ENCODE results near the gene RANBP1.
A peak's percentile ranks its signal among the peaks of the same experiment; 100 is the strongest.

RANBP1 gene

DNA sequence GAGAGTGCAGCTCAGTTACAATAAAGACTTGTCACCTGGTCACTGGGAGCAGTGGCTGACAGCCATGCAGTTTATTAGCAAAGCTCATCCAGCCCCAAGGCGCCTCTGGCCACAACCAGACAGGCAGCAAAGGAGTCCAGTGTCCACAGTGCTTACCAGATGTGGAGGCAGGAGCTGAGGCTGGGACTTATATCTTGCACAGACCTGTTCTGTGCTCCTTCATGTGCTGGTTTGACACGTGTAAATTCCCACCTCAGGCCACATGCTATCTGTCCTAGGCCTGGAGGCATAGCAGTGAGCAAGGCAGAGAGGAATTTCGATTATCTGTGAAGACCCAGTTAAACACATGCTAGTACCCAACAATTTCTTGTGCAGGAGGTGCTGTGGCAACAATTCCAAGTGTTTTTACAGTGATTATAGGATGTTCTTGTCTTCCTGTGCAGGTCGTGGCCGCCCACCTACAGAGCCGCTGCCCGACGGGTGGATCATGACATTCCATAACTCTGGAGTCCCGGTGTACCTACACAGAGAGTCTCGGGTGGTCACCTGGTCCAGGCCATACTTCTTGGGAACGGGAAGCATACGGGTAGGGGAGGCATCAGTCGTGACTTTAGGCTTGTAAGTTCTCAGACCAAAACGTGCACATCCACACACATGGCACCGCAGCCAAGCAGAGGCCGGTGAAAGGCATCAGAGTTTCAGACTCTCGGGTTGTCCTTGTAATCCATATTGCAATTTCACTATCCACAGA lies 26.5 kb upstream of the RANBP1 start:
- FAIRE-seq: no peak

GRCh38 chr22:20089977-20090729 lies 25.8 kb upstream of the RANBP1 start:
- no peak for FAIRE-seq

- FAIRE-seq: no peak
Observed at GRCh38 chr22:20090730-20091240, 25.1 kb upstream of the RANBP1 start.

- FAIRE-seq: no peak
Observed at GRCh38 chr22:20091690-20092476, 24.0 kb upstream of the RANBP1 start.

- no peak for FAIRE-seq
Observed at GRCh38 chr22:20092477-20092854, 23.4 kb upstream of the RANBP1 start.

DNA sequence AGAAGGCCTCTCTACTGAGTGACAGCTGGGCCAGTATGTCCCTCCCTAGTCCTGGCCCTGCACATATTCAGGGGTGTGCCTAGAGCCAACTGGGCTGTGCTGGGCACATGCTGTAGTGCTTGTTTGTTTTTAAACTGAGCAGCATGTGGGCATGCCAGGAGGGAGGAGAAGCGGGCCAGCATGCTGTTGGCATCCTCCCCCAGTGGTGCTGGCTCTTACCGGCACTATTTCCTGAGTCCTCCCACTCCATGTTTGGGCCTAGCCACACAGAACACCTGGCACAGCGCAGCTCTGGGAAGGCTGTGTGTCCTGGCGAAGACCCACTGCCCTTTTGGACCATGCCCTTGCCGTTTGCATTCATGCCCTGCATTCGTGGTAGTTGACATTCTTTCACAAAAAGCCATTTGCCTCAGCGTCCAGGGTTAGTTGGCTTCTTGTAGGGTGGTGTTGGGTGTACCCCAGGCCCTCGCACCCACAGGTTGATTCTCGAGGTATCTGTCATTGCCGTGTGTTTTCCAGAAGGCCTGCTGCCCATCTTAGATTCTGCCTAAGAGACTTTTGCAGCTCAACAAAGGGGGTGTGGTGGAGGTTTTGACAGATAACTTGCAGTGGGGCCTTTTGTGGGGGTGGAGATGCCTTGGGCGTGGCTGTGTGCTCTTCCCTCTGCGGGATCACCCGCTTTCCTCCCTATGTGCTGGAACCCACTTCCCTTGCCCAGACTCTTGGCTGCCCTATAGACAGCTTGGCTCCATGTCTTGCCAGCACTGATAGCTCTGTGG lies 22.3 kb upstream of the RANBP1 start:
- FAIRE-seq: no peak

DNA sequence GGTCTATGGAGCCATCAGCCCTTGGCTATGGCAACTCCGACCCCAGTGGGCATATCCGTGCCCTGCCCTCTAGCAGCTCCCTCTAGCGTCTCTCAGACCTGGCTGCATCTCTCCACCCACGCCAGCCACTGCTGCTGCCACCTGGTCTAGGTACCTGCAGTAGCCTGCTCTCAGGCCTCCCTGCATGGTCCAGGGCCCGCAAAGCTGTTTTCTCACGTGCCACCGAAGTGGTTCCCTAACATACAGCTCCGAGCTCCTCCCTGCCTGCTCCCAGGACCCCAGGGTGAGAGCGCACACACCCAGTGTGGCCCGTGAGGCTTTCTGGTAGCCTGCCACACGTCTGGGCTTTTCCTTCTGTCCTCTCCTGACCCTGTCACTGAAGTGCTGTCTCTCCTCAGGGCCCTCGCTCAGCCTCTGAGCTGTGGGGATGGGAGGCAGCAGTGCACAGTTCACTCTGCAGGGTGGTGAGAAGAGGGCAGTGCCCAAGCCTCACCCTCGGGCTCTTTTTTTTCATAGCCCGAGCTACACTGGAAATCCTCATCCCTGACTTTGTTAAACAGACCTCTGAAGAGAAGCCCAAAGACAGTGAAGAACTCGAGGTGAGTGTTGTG lies 21.6 kb upstream of the RANBP1 start:
- no peak for FAIRE-seq

GRCh38 chr22:20095521-20095920 lies 20.4 kb upstream of the RANBP1 start:
- FAIRE-seq: no peak

- peak; percentile 6 for FAIRE-seq
Observed at GRCh38 chr22:20096574-20097420, 19.1 kb upstream of the RANBP1 start.

- FAIRE-seq: no peak
Observed at GRCh38 chr22:20099099-20099711, 16.7 kb upstream of the RANBP1 start.

DNA sequence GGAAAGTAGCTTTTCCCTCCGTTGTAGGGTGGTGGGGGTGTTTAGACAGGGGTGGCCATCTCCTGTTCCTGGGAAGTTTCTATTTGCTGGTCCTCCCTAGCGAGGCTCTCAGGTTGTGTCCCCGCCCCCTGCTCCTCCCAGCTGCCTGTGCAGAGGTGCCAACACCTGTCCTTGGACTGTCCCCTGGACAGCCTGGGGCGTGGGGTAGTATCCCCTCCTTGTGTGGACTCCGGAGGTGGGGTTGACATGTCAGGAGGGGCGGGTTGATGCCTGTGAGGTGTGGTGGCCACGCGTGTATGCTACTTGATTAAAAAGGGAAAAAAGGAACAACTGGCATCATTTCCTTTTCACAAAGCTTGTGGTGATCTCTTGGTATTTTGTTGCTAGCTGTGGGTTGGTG lies 14.3 kb upstream of the RANBP1 start:
- FAIRE-seq: no peak

DNA sequence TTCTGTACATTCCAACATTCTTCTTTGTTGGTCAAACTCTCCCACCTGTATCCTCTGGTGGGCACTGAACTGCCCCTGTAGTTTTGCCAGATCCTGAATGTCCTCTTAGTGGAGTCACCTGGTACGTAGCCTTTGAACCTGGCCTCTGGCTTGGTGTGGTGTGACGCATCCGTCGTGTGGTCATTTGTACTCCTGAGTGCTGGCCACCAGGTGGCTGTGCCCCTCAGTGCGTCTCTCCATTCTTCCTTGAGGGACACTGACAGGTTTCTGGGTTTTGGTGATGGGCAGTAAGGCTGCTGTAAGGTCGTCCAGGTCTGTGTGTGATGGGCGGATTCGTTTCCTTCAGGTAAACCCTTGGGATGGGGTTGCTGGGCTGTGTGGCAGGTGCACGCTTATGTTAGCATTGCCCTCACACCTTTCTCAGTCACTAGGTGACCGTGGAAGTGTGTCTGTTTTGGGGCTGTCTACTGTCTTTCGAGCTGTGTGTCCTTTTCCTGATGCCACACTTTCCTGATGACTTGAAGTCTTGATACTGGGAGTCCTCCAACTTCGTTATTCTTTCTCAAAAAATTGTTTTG lies 13.6 kb upstream of the RANBP1 start:
- no peak for FAIRE-seq

- FAIRE-seq: no peak
Observed at GRCh38 chr22:20105456-20106204, 10.3 kb upstream of the RANBP1 start.

- no peak for FAIRE-seq
Observed at GRCh38 chr22:20106205-20106848, 9.6 kb upstream of the RANBP1 start.

DNA sequence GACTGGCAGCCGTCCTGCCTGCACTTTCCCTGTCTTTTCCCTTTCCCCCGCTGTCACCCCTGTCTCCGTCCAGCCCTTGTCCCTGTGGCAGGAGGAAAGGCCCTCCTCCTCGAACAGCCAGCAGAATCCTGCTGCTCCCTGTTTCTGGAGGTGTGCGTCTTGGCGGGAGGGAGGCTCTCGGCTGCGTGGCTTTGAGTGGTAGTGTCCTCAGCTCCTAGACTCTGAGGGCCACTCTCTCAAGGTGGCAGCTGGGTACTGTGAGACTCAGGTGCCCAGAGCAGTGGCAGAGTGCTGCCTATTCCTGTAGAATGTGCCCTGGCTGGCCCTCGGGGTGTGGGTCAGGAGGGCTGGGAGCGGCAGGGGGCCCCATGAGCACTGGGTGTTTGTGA lies 9.1 kb upstream of the RANBP1 start:
- FAIRE-seq: no peak

DNA sequence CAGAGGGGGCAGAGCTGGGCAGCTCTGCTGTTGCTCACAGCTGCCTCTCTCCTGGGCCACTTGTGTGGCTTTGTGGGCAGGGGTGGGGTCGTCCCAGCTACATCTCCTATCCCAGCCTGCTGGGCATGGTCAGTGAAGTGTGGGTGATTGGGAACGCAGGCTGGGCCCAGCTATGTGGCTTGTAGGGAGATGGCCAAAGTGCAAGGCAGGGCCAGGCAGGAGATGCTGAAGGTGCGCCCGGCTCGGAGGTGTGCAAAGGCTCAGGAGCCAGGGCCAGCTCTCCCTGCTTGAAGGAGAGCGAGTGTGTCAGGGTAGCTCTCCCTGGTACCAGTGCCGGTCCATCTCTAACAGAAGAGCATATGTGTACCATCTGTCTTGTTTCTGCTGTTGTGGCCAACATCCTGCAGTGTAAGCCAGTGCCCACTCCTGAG lies 8.4 kb upstream of the RANBP1 start:
- FAIRE-seq: no peak

GRCh38 chr22:20107951-20108756 lies 7.8 kb upstream of the RANBP1 start:
- FAIRE-seq: no peak

DNA sequence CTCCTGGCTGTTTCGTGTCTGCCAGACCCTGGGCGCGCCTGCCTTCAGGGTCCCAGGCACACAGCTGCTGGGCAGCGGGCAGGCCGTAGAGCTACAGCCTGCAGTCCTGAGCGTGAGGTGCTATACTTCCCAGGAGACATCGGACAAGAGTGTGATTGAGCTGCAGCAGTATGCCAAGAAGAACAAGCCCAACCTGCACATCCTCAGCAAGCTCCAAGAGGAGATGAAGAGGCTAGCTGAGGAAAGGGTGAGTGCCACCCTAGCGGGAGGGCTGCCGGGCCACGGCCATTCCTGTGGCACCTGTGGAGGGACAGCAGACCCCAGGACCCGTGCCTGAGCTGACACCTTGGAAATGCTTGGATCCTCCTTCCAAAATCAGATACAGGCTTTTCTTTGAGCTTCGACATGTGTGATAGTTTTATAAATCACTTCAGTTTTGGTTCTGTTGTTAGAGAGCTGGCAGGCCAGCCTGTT lies 7.1 kb upstream of the RANBP1 start:
- FAIRE-seq: no peak

Measured in A204.1 (cell line).